CD14-positive monocyte (primary cell): Measurements from ENCODE around the gene TECPR2. TPM values are rescaled to one million over a fixed set of nuclear protein-coding genes. Genes with fewer than 3 reads are reported as not detected.

ENCODE experiments used
- DNase-seq, 3 donors: peaks; one replicate each; pipeline ENCODE4 v3.0.0-alpha.2; 2011 to 2022
- H2AFZ ChIP-seq: 2 replicates; pipeline ENCODE4 v1.6.0; 2012; ENCODE audit warnings: mild to moderate bottlenecking, low read depth, low read length, inconsistent platforms; ENCODE audit not compliant: insufficient read depth, poor library complexity, severe bottlenecking
- H3K27ac ChIP-seq, 2 donors: 1 replicate in 1 of 2; 2 replicates in 1 of 2; pipeline ENCODE4 v1.5.1; 2012 to 2013; ENCODE audit warnings: low read length in 2 of 2, control low read depth in 1 of 2, inconsistent platforms in 1 of 2, low read depth in 1 of 2, mild to moderate bottlenecking in 1 of 2
- H3K27me3 ChIP-seq, 2 donors: one replicate each; pipeline versions ENCODE4 v1.6.0 to v1.6.1; 2011 to 2013; ENCODE audit warnings: low read length in 2 of 2; ENCODE audit not compliant: control insufficient read depth in 2 of 2, insufficient read depth in 2 of 2
- H3K36me3 ChIP-seq, 2 donors: replicated peaks in 1 of 2; 1 replicate in 1 of 2; 2 replicates in 1 of 2; pipeline versions ENCODE4 v1.5.1 to v1.6.1; 2012 to 2013; ENCODE audit warnings: low read length in 2 of 2, control low read depth in 1 of 2, inconsistent platforms in 1 of 2, mild to moderate bottlenecking in 1 of 2; ENCODE audit not compliant: insufficient read depth in 2 of 2, control insufficient read depth in 1 of 2
- H3K4me1 ChIP-seq, 2 donors: 1 replicate in 1 of 2; 2 replicates in 1 of 2; pipeline versions ENCODE4 v1.5.1 to v1.6.1; 2012 to 2013; ENCODE audit warnings: low read length in 2 of 2, control low read depth in 1 of 2, inconsistent platforms in 1 of 2, mild to moderate bottlenecking in 1 of 2, moderate library complexity in 1 of 2; ENCODE audit not compliant: insufficient read depth in 2 of 2, control insufficient read depth in 1 of 2
- H3K4me2 ChIP-seq: replicated peaks from 2 replicates; pipeline ENCODE3; 2012; ENCODE audit warnings: low read length, moderate library complexity, mild to moderate bottlenecking; ENCODE audit not compliant: poor library complexity, severe bottlenecking; ENCODE audit errors: extremely low read depth
- H3K4me3 ChIP-seq, 3 experiments: fragments of 200-600 bp in 1 of 3; sonication (generic) in 1 of 3; replicated peaks in 1 of 3; 1 replicate in 2 of 3; 2 replicates in 1 of 3; pipeline ENCODE4 v1.5.1; 2011 to 2013; ENCODE audit warnings: low read length in 3 of 3, mild to moderate bottlenecking in 3 of 3, control low read depth in 2 of 3, low read depth in 2 of 3, inconsistent platforms in 1 of 3, moderate library complexity in 1 of 3
- H3K79me2 ChIP-seq: 2 replicates; pipeline ENCODE4 v1.6.0; 2012; ENCODE audit warnings: mild to moderate bottlenecking, control low read depth, inconsistent platforms, low read length, moderate library complexity; ENCODE audit not compliant: insufficient read depth
- H3K9ac ChIP-seq: 2 replicates; pipeline ENCODE4 v1.6.0; 2017; ENCODE audit warnings: low read length, mild to moderate bottlenecking; ENCODE audit not compliant: insufficient read depth, poor library complexity, severe bottlenecking
- H3K9me3 ChIP-seq, 2 donors: replicated peaks in 1 of 2; 1 replicate in 1 of 2; 2 replicates in 1 of 2; pipeline versions ENCODE4 v1.5.1 to v1.6.1; 2012 to 2013; ENCODE audit warnings: low read length in 2 of 2, control low read depth in 1 of 2; ENCODE audit not compliant: control insufficient read depth in 1 of 2, insufficient read depth in 1 of 2
- H4K20me1 ChIP-seq: 2 replicates; pipeline ENCODE4 v1.6.0; 2012; ENCODE audit warnings: mild to moderate bottlenecking, low read length, control low read depth, moderate library complexity; ENCODE audit not compliant: insufficient read depth
- H3K27ac Mint-ChIP-seq, 7 donors: one replicate each; pipeline ENCODE4 v1.8.0; 2020; ENCODE audit warnings: mild to moderate bottlenecking in 7 of 7, mixed read lengths in 7 of 7, moderate library complexity in 6 of 7, inconsistent platforms in 2 of 7
- H3K27me3 Mint-ChIP-seq, 3 donors: one replicate each; pipeline ENCODE4 v1.8.0; 2021 to 2022; ENCODE audit warnings: low read depth in 3 of 3, mild to moderate bottlenecking in 3 of 3, mixed read lengths in 3 of 3, moderate library complexity in 3 of 3, inconsistent platforms in 1 of 3
- H3K36me3 Mint-ChIP-seq, 2 donors: one replicate each; pipeline ENCODE4 v1.8.0; 2020; ENCODE audit warnings: mixed read lengths in 2 of 2, inconsistent platforms in 1 of 2, mild to moderate bottlenecking in 1 of 2
- H3K4me1 Mint-ChIP-seq: one replicate; pipeline ENCODE4 v1.8.0; 2020; ENCODE audit warnings: mild to moderate bottlenecking, mixed read lengths
- H3K4me3 Mint-ChIP-seq, 2 donors: one replicate each; pipeline ENCODE4 v1.8.0; 2020; ENCODE audit warnings: mild to moderate bottlenecking in 2 of 2, mixed read lengths in 2 of 2, moderate library complexity in 1 of 2
- H3K9me3 Mint-ChIP-seq, 7 donors: one replicate each; pipeline ENCODE4 v1.8.0; 2020 to 2022; ENCODE audit warnings: mixed read lengths in 7 of 7, mild to moderate bottlenecking in 6 of 7, moderate library complexity in 6 of 7, inconsistent platforms in 2 of 7
- CTCF ChIP-seq: fragments of 200-600 bp; IDR thresholded peaks from one replicate; pipeline ENCODE4 v1.8.0; 2022; ENCODE audit warnings: antibody characterized with exemption, mild to moderate bottlenecking
- WGBS: methylation state at CpG from one replicate; pipeline ENCODE4 v1.1.5; 2013; ENCODE audit warnings: missing lambda C conversion rate; ENCODE audit not compliant: insufficient coverage; 5-methylcytosine and 5-hydroxymethylcytosine counted together
- intact Hi-C, 2 donors: fragments of 100-400 bp; cut with micrococcal nuclease; formaldehyde crosslinking; loops; one replicate each; pipeline versions ENCODE4 v1.15.0 to v1.15.1; 2023
- polyA plus RNA-seq, 3 donors: library from polyadenylated mRNA; depleted of rRNA in 1 of 3; unstranded in 2 of 3; stranded (reverse) in 1 of 3; fragments of 300-500 nt in 2 of 3; fragments of >200 nt in 1 of 3; fragmentation: Illumina TruSeq in 2 of 3; gene quantifications; 1 replicate in 2 of 3; 2 replicates in 1 of 3; pipeline ENCODE4 v1.2.3, GENCODE V29; 2012 to 2021

Gene TECPR2
- polyA plus RNA-seq, 3 donors = 2.8 to 10.4 (median 6.4) TPM

GRCh38 chr14:102346645-102347044, 16.1 kb upstream of the TECPR2 start:
- Histone ChIP-seq H3K9ac (no peak overlapping the region), H3K4me3 (no peak overlapping the region), H3K79me2 (no peaks in the 10 kb centered on the region), H3K4me2 (no peak overlapping the region), H3K9me3 (no peaks in the 10 kb centered on the region), H2AFZ (no peak overlapping the region), H4K20me1 (no peaks in the 10 kb centered on the region), H3K36me3 (peaks cover 65 to 81% of the 10 kb centered on the region in 2 donors), H3K27ac (no peak overlapping the region), H3K4me1 (peaks cover 9 to 11% of the 10 kb centered on the region in 2 donors), H3K27me3 (no peaks in the 10 kb centered on the region)
- Mint-ChIP-seq H3K9me3 (no peaks in the 10 kb centered on the region), H3K27ac (peak overlapping the region in 1 of 7 donors; percentile 30), H3K36me3 (peaks cover 70 to 85% of the 10 kb centered on the region in 2 donors), H3K4me1 (peaks cover 9% of the 10 kb centered on the region), H3K27me3 (peaks cover 0 to 2% (median 0%) of the 10 kb centered on the region in 3 donors), H3K4me3 (no peak overlapping the region)
- TF ChIP-seq CTCF = no peak
- intact Hi-C loops = no loop called here
- DNase-seq = no peak
- 100% methylated on average over 2 of the region's 4 CpGs for WGBS

GRCh38 chr14:102348376-102348775, 14.4 kb upstream of the TECPR2 start:
- Histone ChIP-seq H3K27me3 (no peaks in the 10 kb centered on the region), H3K4me2 (no peak overlapping the region), H3K36me3 (peaks cover 64 to 71% of the 10 kb centered on the region in 2 donors), H3K27ac (no peak overlapping the region), H4K20me1 (no peaks in the 10 kb centered on the region), H3K9ac (no peak overlapping the region), H2AFZ (no peak overlapping the region), H3K79me2 (no peaks in the 10 kb centered on the region), H3K9me3 (no peaks in the 10 kb centered on the region), H3K4me1 (peaks cover 17 to 22% of the 10 kb centered on the region in 2 donors), H3K4me3 (no peak overlapping the region)
- TF ChIP-seq CTCF = no peak
- Mint-ChIP-seq H3K4me1 (peaks cover 14% of the 10 kb centered on the region), H3K36me3 (peaks cover 68 to 84% of the 10 kb centered on the region in 2 donors), H3K27me3 (peaks cover 0 to 2% (median 0%) of the 10 kb centered on the region in 3 donors), H3K9me3 (no peaks in the 10 kb centered on the region), H3K4me3 (no peak overlapping the region), H3K27ac (peak overlapping the region in 2 of 7 donors; percentile 1 to 50)
- WGBS = 98% methylated on average over 16 of the region's 16 CpGs
- intact Hi-C loops = no loop called here
- no peak for DNase-seq
